ENCODE measurements around the gene TMEM239.

DNA sequence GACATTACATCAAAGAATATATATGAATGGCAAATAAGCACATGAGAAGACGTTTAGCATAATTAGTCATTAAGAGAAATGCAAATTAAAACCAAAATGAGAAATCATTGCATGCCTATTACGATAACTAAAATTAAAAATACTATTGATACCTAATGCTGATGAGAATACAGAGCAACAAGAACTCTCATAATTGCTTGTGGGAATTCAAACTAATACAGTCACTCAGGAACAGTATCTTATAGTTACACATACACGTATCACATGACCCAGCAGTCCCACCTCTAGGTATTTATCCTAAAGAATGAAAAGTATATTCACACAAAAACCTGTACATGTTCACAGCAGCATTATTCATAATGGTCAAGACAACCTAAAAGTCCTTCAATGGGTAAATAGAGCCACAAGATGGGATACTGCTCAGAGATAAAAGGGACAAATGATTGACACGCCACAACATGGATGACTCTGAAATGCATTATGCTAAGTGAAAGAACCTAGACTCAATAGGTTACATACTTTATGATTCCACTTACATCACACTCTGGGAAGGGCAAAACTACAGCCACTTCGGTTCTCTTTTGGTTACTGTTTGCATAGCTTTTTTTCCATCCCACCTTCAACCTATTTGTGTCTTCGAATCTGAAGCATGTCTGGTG is 32.1 kb upstream of the TMEM239 start:
- no peak for TF ChIP-seq SP2 (IDR thresholded peaks at IDR 0.05; ENCODE audit: low read length)
- TF ChIP-seq, protein P1, sequence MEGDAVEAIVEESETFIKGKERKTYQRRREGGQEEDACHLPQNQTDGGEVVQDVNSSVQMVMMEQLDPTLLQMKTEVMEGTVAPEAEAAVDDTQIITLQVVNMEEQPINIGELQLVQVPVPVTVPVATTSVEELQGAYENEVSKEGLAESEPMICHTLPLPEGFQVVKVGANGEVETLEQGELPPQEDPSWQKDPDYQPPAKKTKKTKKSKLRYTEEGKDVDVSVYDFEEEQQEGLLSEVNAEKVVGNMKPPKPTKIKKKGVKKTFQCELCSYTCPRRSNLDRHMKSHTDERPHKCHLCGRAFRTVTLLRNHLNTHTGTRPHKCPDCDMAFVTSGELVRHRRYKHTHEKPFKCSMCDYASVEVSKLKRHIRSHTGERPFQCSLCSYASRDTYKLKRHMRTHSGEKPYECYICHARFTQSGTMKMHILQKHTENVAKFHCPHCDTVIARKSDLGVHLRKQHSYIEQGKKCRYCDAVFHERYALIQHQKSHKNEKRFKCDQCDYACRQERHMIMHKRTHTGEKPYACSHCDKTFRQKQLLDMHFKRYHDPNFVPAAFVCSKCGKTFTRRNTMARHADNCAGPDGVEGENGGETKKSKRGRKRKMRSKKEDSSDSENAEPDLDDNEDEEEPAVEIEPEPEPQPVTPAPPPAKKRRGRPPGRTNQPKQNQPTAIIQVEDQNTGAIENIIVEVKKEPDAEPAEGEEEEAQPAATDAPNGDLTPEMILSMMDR (IDR thresholded peaks at IDR 0.05; ENCODE audit: control extremely low read depth in 1 of 3, insufficient read depth in 1 of 3, low read depth in 1 of 3, low read length in 3 of 3), result no peak
- no peak for TF ChIP-seq KDM1A (IDR thresholded peaks at IDR 0.05; ENCODE audit: borderline replicate concordance, low read length)
- TF ChIP-seq SRF (IDR thresholded peaks at IDR 0.05; ENCODE audit: low read depth, low read length), result no peak
- no peak for TF ChIP-seq CEBPB (IDR thresholded peaks at IDR 0.05; ENCODE audit: low read depth, low read length)
- no peak for TF ChIP-seq JUN (IDR thresholded peaks at IDR 0.05; ENCODE audit: low read depth, low read length)
- no peak for TF ChIP-seq EZH2 (IDR thresholded peaks at IDR 0.05; ENCODE audit: low read depth, low read length, severe bottlenecking)

Data from H1 (cell line).